Natural killer cell (primary cell): Measurements from ENCODE around the gene IFT122. TPM values are rescaled to one million over a fixed set of nuclear protein-coding genes. Genes with fewer than 3 reads are reported as not detected.

ENCODE experiments used
- ATAC-seq, 3 donors: fragments of 150-1000 bp in 2 of 3; fragments of 200-7000 bp in 1 of 3; cut with Tn5 transposase; 1 replicate in 1 of 3; 2 replicates in 2 of 3; pipeline ENCODE4 v1.10.0; 2021; ENCODE audit warnings: mild to moderate bottlenecking in 2 of 3, moderate library complexity in 2 of 3
- DNase-seq, 2 donors: peaks; one replicate each; pipeline versions ENCODE4 v3.0.0 to v3.0.0-alpha.2; 2013 to 2021; ENCODE audit warnings: mixed read lengths in 1 of 2
- H3K27ac ChIP-seq: one replicate; pipeline ENCODE4 v1.5.1; 2013; ENCODE audit warnings: mild to moderate bottlenecking, low read length
- H3K27me3 ChIP-seq: one replicate; pipeline ENCODE4 v1.6.1; 2013; ENCODE audit warnings: low read length; ENCODE audit not compliant: control insufficient read depth, insufficient read depth
- H3K36me3 ChIP-seq: one replicate; pipeline ENCODE4 v1.6.1; 2013; ENCODE audit warnings: low read length; ENCODE audit not compliant: control insufficient read depth, insufficient read depth
- H3K4me1 ChIP-seq: one replicate; pipeline ENCODE4 v1.6.1; 2013; ENCODE audit warnings: low read length; ENCODE audit not compliant: control insufficient read depth, insufficient read depth
- H3K4me3 ChIP-seq: one replicate; pipeline ENCODE4 v1.5.1; 2013; ENCODE audit warnings: low read length
- H3K9me3 ChIP-seq: one replicate; pipeline ENCODE4 v1.6.1; 2013; ENCODE audit warnings: low read length; ENCODE audit not compliant: control insufficient read depth, insufficient read depth
- H3K27ac Mint-ChIP-seq, 2 donors: one replicate each; pipeline ENCODE4 v1.8.0; 2022; ENCODE audit warnings: mild to moderate bottlenecking in 2 of 2, mixed read lengths in 2 of 2, moderate library complexity in 1 of 2
- H3K27me3 Mint-ChIP-seq, 2 donors: one replicate each; pipeline ENCODE4 v1.8.0; 2022; ENCODE audit warnings: low read depth in 2 of 2, mixed read lengths in 2 of 2
- H3K36me3 Mint-ChIP-seq: one replicate; pipeline ENCODE4 v1.8.0; 2022; ENCODE audit warnings: mixed read lengths
- H3K4me1 Mint-ChIP-seq, 2 donors: one replicate each; pipeline ENCODE4 v1.8.0; 2022; ENCODE audit warnings: mixed read lengths in 2 of 2
- H3K4me3 Mint-ChIP-seq: one replicate; pipeline ENCODE4 v1.8.0; 2022; ENCODE audit warnings: mild to moderate bottlenecking, moderate library complexity, mixed read lengths
- H3K9me3 Mint-ChIP-seq, 2 donors: one replicate each; pipeline ENCODE4 v1.8.0; 2022; ENCODE audit warnings: mixed read lengths in 2 of 2
- CTCF ChIP-seq: fragments of 200-600 bp; IDR thresholded peaks from one replicate; pipeline ENCODE4 v1.8.0; 2022; ENCODE audit warnings: antibody characterized with exemption
- WGBS: methylation state at CpG from one replicate; pipeline ENCODE4 v1.1.7; 2013; ENCODE audit warnings: missing lambda C conversion rate; ENCODE audit not compliant: insufficient coverage; 5-methylcytosine and 5-hydroxymethylcytosine counted together
- intact Hi-C: fragments of 100-400 bp; cut with micrococcal nuclease; formaldehyde crosslinking; loops from one replicate; pipeline ENCODE4 v1.14.2; 2022
- total RNA-seq, 4 donors: library from RNA; stranded (reverse); fragments of 120-200 nt in 1 of 4; gene quantifications; one replicate each; pipeline versions ENCODE4 v1.2.3 to v1.2.4, GENCODE V29; 2013 to 2022

Gene IFT122
- total RNA-seq, 3 donors from 2014 or later (not counting 1 experiment from before 2014, with no cell fraction given), result 20.7 to 26.6 (median 23.9) TPM

- TF ChIP-seq CTCF, result no peak
- Mint-ChIP-seq H3K4me3 (no peak overlapping the region), H3K27ac (peak overlapping the region; percentile 43 to 47), H3K36me3 (peaks cover 9% of the 10 kb centered on the region), H3K27me3 (no peaks in the 10 kb centered on the region), H3K4me1 (peaks cover 59 to 60% of the 10 kb centered on the region in 2 donors), H3K9me3 (no peaks in the 10 kb centered on the region)
- intact Hi-C loops, result no loop called here
- ATAC-seq (no peak), DNase-seq (no peak)
- no peak overlapping the region for H3K4me3 ChIP-seq
- peaks cover 22% of the 10 kb centered on the region for H3K4me1 ChIP-seq
- H3K36me3 ChIP-seq, result peaks cover 44% of the 10 kb centered on the region
- no peaks in the 10 kb centered on the region for H3K27me3 ChIP-seq
- 20% methylated on average over 4 of the region's 7 CpGs for WGBS
- no peak overlapping the region for H3K27ac ChIP-seq
- no peaks in the 10 kb centered on the region for H3K9me3 ChIP-seq
Observed at GRCh38 chr3:129432036-129432435, 8.0 kb upstream of the IFT122 start.

- Mint-ChIP-seq H3K27me3 (no peaks in the 10 kb centered on the region), H3K4me1 (peaks cover 58 to 59% of the 10 kb centered on the region in 2 donors), H3K4me3 (no peak overlapping the region), H3K27ac (peak overlapping the region in 1 of 2 donors; percentile 47), H3K36me3 (peaks cover 10% of the 10 kb centered on the region), H3K9me3 (no peaks in the 10 kb centered on the region)
- H3K36me3 ChIP-seq, result peaks cover 48% of the 10 kb centered on the region
- no peaks in the 10 kb centered on the region for H3K27me3 ChIP-seq
- no peak overlapping the region for H3K4me3 ChIP-seq
- no peak for TF ChIP-seq CTCF
- H3K9me3 ChIP-seq, result no peaks in the 10 kb centered on the region
- DNase-seq (no peak), ATAC-seq (no peak)
- intact Hi-C loops, result no loop called here
- no peak overlapping the region for H3K27ac ChIP-seq
- H3K4me1 ChIP-seq, result peaks cover 17% of the 10 kb centered on the region
Observed at GRCh38 chr3:129432671-129433070, 7.4 kb upstream of the IFT122 start.

- Histone ChIP-seq H3K4me3 (no peak overlapping the region), H3K27me3 (no peaks in the 10 kb centered on the region), H3K36me3 (peaks cover 51% of the 10 kb centered on the region), H3K9me3 (no peaks in the 10 kb centered on the region), H3K27ac (no peak overlapping the region), H3K4me1 (peaks cover 10% of the 10 kb centered on the region)
- no peak for DNase-seq
- Mint-ChIP-seq H3K4me3 (no peak overlapping the region), H3K27me3 (no peaks in the 10 kb centered on the region), H3K4me1 (peaks cover 58 to 59% of the 10 kb centered on the region in 2 donors), H3K9me3 (no peaks in the 10 kb centered on the region), H3K27ac (no peak overlapping the region), H3K36me3 (peaks cover 10% of the 10 kb centered on the region)
- no peak for ATAC-seq
- TF ChIP-seq CTCF, result no peak
- intact Hi-C loops, result no loop called here
- over 99% methylated on average over 4 of the region's 5 CpGs for WGBS
Observed at GRCh38 chr3:129433565-129433964, 6.5 kb upstream of the IFT122 start.

- Histone ChIP-seq H3K36me3 (peaks cover 51% of the 10 kb centered on the region), H3K4me1 (peaks cover 11% of the 10 kb centered on the region), H3K9me3 (no peaks in the 10 kb centered on the region), H3K27me3 (no peaks in the 10 kb centered on the region), H3K4me3 (no peak overlapping the region), H3K27ac (no peak overlapping the region)
- WGBS, result no CpG with 5 or more reads among the region's 1 CpG
- ATAC-seq (no peak), DNase-seq (no peak)
- Mint-ChIP-seq H3K4me3 (no peak overlapping the region), H3K27ac (peak overlapping the region in 1 of 2 donors; percentile 2), H3K36me3 (peaks cover 10% of the 10 kb centered on the region), H3K9me3 (no peaks in the 10 kb centered on the region), H3K4me1 (peaks cover 55 to 58% of the 10 kb centered on the region in 2 donors), H3K27me3 (no peaks in the 10 kb centered on the region)
- intact Hi-C loops, result no loop called here
- no peak for TF ChIP-seq CTCF
Observed at GRCh38 chr3:129434140-129434539, 5.9 kb upstream of the IFT122 start.
